Measurements from ENCODE around the gene NRP1.
A peak's percentile ranks its signal among the peaks of the same experiment; 100 is the strongest.

NRP1 gene

GRCh38 chr10:33256458-33256857 lies 78.0 kb downstream of the NRP1 start:
- DNase-seq, result no peak

GRCh38 chr10:33254556-33255160 lies 79.8 kb downstream of the NRP1 start:
- DNase-seq, result no peak

- no peak for DNase-seq
Observed at GRCh38 chr10:33253411-33253810, 81.1 kb downstream of the NRP1 start.

- DNase-seq, result no peak
Observed at GRCh38 chr10:33252794-33253203, 81.7 kb downstream of the NRP1 start.

- no peak for DNase-seq
Observed at GRCh38 chr10:33252324-33252723, 82.1 kb downstream of the NRP1 start.

- no peak for DNase-seq
Observed at GRCh38 chr10:33249659-33250345, 84.7 kb downstream of the NRP1 start.

GRCh38 chr10:33249137-33249536 lies 85.3 kb downstream of the NRP1 start:
- DNase-seq, result no peak

GRCh38 chr10:33248638-33249037 lies 85.8 kb downstream of the NRP1 start:
- DNase-seq, result peak; percentile 32

- DNase-seq, result no peak
Observed at GRCh38 chr10:33247221-33247922, 87.1 kb downstream of the NRP1 start.

- DNase-seq, result no peak
Observed at GRCh38 chr10:33245343-33245742, 89.1 kb downstream of the NRP1 start.

- no peak for DNase-seq
Observed at GRCh38 chr10:33244354-33244967, 90.0 kb downstream of the NRP1 start.

GRCh38 chr10:33243703-33244102 lies 90.8 kb downstream of the NRP1 start:
- DNase-seq, result no peak

- DNase-seq, result no peak
Observed at GRCh38 chr10:33242931-33243330, 91.5 kb downstream of the NRP1 start.

GRCh38 chr10:33241351-33241750 lies 93.1 kb downstream of the NRP1 start:
- DNase-seq, result no peak

- no peak for DNase-seq
Observed at GRCh38 chr10:33240931-33241330, 93.5 kb downstream of the NRP1 start.

GRCh38 chr10:33240258-33240657 lies 94.2 kb downstream of the NRP1 start:
- no peak for DNase-seq

GRCh38 chr10:33239257-33239656 lies 95.2 kb downstream of the NRP1 start:
- DNase-seq, result no peak

GRCh38 chr10:33238643-33239042 lies 95.8 kb downstream of the NRP1 start:
- no peak for DNase-seq

- DNase-seq, result no peak
Observed at GRCh38 chr10:33237736-33238624, 96.5 kb downstream of the NRP1 start.

- DNase-seq, result no peak
Observed at GRCh38 chr10:33236916-33237315, 97.6 kb downstream of the NRP1 start.

GRCh38 chr10:33235951-33236350 lies 98.5 kb downstream of the NRP1 start:
- no peak for DNase-seq

GRCh38 chr10:33235251-33235884 lies 99.1 kb downstream of the NRP1 start:
- no peak for DNase-seq

Data from KG1 (cell line).